ENCODE measurements around the gene AFAP1.

The AFAP1 gene, protein sequence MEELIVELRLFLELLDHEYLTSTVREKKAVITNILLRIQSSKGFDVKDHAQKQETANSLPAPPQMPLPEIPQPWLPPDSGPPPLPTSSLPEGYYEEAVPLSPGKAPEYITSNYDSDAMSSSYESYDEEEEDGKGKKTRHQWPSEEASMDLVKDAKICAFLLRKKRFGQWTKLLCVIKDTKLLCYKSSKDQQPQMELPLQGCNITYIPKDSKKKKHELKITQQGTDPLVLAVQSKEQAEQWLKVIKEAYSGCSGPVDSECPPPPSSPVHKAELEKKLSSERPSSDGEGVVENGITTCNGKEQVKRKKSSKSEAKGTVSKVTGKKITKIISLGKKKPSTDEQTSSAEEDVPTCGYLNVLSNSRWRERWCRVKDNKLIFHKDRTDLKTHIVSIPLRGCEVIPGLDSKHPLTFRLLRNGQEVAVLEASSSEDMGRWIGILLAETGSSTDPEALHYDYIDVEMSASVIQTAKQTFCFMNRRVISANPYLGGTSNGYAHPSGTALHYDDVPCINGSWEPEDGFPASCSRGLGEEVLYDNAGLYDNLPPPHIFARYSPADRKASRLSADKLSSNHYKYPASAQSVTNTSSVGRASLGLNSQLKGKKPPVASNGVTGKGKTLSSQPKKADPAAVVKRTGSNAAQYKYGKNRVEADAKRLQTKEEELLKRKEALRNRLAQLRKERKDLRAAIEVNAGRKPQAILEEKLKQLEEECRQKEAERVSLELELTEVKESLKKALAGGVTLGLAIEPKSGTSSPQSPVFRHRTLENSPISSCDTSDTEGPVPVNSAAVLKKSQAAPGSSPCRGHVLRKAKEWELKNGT

DNA sequence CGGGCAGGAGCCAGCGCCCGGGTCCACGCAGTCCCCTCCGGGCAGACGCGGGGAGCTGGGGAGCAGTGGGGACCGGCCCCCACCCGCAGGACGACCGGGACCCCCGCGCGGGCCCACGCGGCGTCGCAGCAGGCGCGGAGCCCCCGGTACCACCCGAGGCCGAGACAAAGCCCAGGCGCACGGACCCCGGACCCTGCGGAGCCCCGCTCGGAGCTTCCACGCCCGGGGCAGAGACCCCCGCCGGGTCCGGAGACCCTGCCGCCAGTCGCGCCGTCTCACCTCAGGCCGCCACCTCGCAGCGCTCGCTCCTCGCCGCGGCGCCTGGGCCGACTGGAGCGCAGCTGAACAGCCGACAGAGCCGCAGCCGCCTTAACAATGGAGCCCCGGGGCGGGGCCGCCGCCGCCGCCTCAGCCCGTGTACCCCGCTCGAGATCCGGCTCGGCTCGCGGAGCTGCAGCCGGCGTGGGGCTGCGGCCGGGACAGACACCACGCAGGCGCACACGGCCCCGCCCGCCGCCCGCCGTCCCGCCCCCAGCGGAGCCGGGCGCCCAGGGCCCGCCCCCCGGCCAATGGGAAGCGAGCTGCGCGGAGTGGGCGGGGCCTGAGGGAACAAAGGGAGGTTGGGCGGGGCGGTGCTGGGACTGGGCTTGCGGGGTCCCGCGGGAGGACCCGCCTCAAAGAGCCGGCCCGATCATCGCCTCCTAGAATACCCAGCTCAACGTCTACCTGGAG lies at the start of gene AFAP1:
Gene AFAP1, minus strand, starts transcription at position 485 of the 732 bp plus-strand sequence. CDS start 67,783 bp downstream, outside the sequence.
- peak; percentile 84 for DNase-seq (ENCODE audit: low read depth)

- DNase-seq (ENCODE audit: low read depth): peak; percentile 77
Observed at GRCh38 chr4:7988437-7988836, 48.8 kb upstream of the AFAP1 start.

DNA sequence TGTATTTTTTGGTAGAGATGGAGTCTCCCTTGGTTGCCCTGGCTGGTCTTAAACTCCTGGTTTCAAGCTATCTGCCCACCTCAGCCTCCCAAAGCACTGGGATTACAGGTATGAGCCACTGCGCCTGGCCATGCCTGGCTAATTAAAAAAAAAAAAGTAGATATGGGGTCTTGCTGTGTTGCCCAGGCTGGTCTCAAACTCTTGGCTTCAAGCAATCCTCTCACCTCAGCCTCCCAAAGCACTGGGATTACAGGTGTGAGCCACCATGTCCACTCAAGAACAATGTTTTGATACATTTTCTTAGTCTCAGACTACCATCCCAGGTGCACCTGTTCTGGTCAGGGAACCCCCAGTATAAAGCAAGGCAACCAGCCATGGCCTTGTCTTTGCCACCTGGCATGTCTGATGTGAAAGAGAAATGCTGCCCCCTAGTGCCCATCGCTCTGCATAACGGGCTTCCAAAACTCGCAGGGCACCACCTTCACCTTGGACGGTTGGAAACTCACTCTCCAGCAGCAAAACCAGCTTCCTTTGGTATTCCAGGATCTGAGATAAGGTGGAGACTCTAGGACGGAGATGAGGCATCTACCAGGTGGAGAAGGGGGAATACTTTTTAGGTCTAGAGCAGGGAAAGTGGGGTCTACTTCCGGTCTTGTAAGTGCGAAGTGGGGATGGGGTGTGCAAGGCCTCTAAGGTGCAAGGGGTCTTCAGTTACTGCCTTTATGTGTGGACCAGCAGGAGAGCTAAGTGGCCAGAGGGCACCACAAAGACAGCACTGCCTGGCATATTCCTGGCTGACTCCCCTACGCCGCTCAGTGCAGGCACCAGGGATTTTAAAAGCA lies 47.7 kb upstream of the AFAP1 start:
- DNase-seq (ENCODE audit: low read depth): peak; percentile 66

DNA sequence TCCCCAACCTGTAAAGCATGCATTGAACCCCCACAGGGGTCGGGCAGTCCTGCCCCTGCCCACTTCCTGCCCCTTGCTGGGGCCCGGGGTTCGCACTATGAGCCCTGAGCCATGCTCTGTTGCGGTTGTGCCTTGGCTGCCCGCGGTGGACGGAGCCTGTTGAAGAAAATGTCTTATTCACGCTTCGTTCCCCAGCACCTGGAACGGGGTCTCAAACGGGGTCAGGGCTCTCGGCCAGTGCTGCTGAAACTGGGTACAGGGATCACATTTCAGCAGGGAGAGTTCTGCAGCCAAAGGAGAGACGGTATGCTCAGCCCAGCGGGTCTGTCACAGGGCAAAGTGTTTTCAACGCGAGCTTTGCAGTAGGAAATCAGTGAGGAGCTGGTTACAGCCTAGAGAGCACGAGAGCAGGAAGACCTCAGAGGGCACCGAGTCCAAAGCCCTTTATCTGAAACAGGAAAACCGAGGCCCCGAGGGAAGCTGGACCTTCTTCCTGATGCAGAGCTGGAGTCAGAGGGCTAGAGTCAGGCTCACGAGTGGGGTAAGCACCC lies 46.3 kb upstream of the AFAP1 start:
- peak; percentile 59 for DNase-seq (ENCODE audit: low read depth)

DNA sequence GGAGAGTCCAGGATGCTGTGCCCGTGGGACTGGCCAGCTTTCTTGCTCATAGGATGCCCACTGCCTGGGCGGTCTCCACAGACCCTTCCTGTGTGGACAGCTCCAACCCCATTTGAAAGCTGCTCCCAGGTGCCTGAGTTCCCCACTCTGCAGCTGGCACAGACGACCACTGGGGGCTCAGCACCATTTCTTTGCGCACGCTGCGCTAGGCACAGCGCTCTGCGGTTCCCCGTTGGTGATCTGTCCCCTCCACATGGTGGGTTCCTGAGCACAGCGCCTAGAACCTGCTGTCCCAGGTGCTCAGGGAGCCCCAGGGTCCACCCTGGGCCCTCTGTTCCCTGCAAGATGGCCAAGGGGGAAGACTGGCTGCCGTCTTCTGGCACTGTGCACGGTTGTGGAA lies 45.4 kb upstream of the AFAP1 start:
- no peak for DNase-seq (ENCODE audit: low read depth)

- DNase-seq (ENCODE audit: low read depth): no peak
Observed at GRCh38 chr4:7984286-7984925, 44.7 kb upstream of the AFAP1 start.

DNA sequence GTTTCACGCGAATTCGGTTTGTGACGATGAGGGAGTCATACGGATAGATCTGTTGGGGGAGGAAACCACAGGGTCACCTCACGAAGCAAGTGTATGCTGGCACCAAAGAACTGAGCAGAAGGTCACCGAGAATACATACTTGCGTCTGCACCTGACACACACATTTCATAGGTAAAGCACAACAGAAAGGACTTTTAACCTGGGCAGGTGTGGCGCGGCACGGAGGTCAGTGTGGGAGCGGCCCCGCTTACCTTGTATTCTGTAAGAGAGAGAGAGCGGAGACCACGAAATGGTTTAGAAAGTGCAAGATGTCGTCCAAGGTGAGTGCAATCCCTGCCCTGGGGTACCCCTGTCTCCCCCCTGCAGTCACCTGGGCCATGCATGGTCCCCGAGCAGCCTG lies 43.6 kb upstream of the AFAP1 start:
- DNase-seq (ENCODE audit: low read depth): no peak

GRCh38 chr4:7981738-7982394 lies 42.2 kb upstream of the AFAP1 start:
- DNase-seq (ENCODE audit: low read depth): no peak

DNA sequence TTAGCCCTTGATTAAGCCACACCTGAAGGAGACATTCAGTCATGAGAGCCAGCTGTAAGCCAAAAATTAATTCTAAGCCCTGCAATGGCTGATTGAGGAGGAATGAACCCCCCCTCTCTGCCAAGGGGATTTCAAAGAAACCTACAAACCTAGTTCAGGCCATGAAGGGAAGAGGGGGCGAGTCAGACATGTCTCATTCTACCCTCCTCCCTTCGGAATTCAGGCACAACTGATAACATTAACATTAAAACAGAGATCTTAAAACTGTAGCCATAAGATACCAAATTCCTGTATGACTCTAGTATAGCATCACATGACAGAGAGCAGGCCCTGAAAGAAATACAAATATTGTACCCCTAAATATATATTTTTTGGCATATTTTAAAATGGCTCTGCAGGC lies 40.4 kb upstream of the AFAP1 start:
- DNase-seq (ENCODE audit: low read depth): no peak

GRCh38 chr4:7979652-7979968 lies 39.9 kb upstream of the AFAP1 start:
- DNase-seq (ENCODE audit: low read depth): no peak

DNA sequence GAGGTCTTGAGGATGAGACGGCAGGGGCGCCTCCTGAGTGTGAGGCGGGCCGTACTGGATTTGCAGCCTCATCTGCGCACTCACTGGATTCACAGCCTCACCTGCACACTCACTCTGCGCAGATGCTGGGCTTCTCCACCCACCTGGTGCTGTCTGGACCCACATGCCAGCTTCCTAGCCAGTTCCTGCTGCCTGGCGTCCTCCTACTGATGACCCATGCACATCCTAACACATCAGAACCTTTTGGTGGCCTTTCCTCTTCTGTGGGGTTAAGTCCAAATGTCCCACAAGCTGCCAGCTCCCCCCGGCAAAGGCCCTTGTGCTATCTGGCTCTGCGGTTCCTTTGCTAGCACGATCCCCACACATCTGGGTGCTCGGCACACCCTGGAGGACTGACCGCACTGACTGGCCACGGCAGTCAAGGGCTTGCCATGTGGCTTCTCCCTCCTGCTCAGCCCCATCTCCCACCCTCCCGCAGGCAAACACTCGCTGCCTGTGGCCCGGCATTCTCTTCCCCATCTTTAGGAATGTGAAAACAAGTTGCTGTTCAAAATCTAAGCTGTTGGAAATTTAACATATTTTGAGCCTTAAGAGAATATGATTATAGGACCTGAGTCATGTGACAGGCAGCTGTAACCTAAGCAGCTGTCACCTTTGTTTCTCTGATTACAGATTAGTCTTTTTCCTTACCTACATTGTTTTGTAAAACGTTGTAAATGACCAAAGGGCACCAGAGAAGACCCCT lies 39.4 kb upstream of the AFAP1 start:
- no peak for DNase-seq (ENCODE audit: low read depth)

DNA sequence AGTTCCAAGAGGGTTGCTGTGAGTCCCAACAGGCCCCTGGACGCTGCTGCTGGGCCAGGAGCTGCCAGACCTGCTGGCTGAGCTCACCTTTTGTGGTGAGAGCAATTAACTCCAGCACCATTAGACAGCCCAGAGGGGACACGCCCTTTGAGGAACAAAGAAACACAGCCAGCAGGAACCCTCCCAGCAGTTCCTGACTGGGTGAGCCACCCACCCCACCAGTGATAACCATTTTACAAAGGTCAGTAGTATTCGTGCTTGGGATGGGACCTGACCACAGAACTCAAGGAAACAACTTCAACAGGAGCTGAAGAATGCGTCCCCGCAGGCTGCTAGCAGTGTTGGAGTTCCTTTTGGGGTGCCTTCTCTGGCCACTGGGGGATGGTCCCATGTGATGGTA lies 38.8 kb upstream of the AFAP1 start:
- DNase-seq (ENCODE audit: low read depth): no peak

DNA sequence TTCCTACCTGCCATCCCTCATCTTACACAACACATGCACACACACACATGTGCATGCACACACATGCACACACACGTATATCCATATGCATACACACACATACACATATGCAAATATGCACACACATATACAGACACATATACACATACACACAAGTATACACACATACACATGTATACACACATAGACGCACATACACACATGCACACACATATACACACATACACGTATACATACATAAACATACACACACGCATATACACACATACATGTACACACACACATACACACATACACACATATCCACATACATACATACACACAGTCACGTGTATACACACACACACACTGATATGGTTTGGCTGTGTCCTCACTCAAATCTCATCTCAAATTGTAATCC lies 37.0 kb upstream of the AFAP1 start:
- DNase-seq (ENCODE audit: low read depth): no peak

DNA sequence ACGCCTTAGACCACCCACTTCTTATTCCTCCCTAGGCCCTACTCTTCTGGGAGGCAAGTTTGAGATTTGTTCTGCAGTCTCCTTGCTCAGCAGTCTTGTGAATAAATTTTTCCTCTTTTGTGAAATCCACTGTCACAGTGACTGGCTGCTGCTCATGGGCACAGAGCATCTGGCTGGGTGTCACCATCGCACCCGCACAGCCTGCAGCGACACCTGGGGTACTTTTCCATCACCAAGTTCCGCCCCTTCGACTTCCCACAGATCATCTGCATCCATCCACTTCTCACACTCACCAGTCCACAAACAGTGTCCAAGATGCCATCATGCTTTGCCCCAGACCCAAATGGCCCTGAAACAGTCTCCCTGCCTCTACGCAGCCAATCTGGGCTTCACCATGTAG lies 36.4 kb upstream of the AFAP1 start:
- no peak for DNase-seq (ENCODE audit: low read depth)

DNA sequence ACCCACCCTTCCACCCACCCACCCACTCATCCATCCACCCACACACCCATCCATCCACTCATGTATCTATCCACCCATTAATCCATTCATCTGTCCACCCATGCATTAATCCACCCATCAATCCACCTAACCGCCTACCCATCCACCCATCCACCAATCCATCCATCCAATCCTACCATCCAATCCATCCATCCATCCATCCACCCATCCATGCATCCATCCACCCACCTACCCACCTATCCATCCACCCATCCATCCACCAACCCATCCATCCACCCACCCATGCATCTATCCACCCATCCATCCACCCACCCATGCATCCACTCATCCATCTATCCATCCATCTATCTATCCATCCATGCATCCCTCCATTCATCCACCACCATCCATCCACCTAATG lies 34.8 kb upstream of the AFAP1 start:
- no peak for DNase-seq (ENCODE audit: low read depth)

- peak; percentile 77 for DNase-seq (ENCODE audit: low read depth)
Observed at GRCh38 chr4:7973545-7973981, 33.9 kb upstream of the AFAP1 start.

- no peak for DNase-seq (ENCODE audit: low read depth)
Observed at GRCh38 chr4:7971881-7972500, 32.3 kb upstream of the AFAP1 start.

- DNase-seq (ENCODE audit: low read depth): no peak
Observed at GRCh38 chr4:7971159-7971631, 31.5 kb upstream of the AFAP1 start.

GRCh38 chr4:7970361-7970946 lies 30.8 kb upstream of the AFAP1 start:
- DNase-seq (ENCODE audit: low read depth): no peak
